ENCODE results near the gene RAB14.

RAB14 gene

DNA sequence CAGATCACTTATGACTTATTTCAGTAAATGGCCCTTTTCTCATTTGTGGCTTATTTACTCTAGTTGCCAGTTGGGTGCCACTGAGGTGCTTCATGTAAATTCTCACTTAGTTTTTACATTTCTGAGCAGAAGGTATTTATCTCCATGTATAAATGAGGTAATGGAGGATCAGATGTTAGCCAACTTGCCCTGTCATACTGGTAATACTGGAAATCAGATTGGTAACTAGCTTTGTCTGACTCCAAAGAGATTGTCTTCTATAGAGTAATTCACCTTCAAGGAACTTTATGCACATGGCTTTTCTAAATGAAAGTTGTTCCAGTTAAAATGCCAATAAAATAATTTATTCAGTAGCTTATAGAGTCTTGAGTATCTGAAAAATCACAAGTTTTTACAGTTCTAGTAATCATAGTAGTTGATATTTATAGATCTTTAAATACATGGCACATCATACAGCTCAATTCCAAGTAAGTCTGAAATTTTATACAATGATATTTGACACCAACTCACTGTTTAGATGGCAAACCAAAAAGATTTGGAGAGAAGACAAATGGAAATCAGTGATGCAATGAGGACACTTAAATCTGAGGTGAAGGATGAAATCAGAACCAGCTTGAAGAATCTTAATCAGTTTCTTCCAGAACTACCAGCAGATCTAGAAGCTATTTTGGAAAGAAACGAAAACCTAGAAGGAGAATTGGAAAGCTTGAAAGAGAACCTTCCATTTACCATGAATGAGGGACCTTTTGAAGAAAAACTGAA is 28.8 kb downstream of the RAB14 start:
- no peaks in the 10 kb centered on the region for H3K9me3 ChIP-seq (replicated peaks; ENCODE audit: low read length)
- no peaks in the 10 kb centered on the region for H3K4me1 ChIP-seq (ENCODE audit: control insufficient read depth, insufficient read depth, low read length)
- no peak overlapping the region for H3K4me2 ChIP-seq (ENCODE audit: low read length)
- H3K27me3 ChIP-seq (ENCODE audit: control insufficient read depth, insufficient read depth, low read length), result no peaks in the 10 kb centered on the region
- peaks cover 68% of the 10 kb centered on the region for H3K36me3 ChIP-seq (ENCODE audit: insufficient read depth, low read length)
- no peak overlapping the region for H3K9ac ChIP-seq (ENCODE audit: low read depth, low read length)
- H3K4me3 ChIP-seq (ENCODE audit: low read length), result no peak overlapping the region

DNA sequence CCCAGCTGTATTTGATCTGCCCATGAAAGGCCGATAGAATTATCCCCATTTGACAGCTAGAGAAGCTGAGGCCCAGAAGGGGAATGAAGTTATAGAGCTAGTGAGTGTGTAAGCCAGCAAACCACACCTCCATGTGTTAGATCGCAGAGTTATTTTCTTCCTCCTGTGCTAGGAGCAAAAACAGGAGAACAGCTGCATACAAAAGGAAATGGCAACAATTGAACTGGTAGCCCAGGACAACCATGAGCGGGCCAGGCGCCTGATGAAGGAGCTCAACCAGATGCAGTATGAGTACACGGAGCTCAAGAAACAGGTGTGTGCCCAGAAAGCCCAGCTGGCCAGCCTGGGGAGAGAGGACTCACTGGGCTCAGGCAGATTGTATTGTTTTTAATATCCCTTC is 30.4 kb downstream of the RAB14 start:
- no peak overlapping the region for H3K4me2 ChIP-seq (ENCODE audit: low read length)
- no peaks in the 10 kb centered on the region for H3K4me1 ChIP-seq (ENCODE audit: control insufficient read depth, insufficient read depth, low read length)
- H3K27me3 ChIP-seq (ENCODE audit: control insufficient read depth, insufficient read depth, low read length), result no peaks in the 10 kb centered on the region
- H3K36me3 ChIP-seq (ENCODE audit: insufficient read depth, low read length), result peaks cover 53% of the 10 kb centered on the region
- H3K4me3 ChIP-seq (ENCODE audit: low read length), result no peak overlapping the region
- no peaks in the 10 kb centered on the region for H3K9me3 ChIP-seq (replicated peaks; ENCODE audit: low read length)
- H3K9ac ChIP-seq (ENCODE audit: low read depth, low read length), result no peak overlapping the region

- no peak overlapping the region for H3K4me2 ChIP-seq (ENCODE audit: low read length)
- H3K36me3 ChIP-seq (ENCODE audit: insufficient read depth, low read length), result peaks cover 49% of the 10 kb centered on the region
- no peak overlapping the region for H3K9ac ChIP-seq (ENCODE audit: low read depth, low read length)
- H3K4me3 ChIP-seq (ENCODE audit: low read length), result no peak overlapping the region
- H3K4me1 ChIP-seq (ENCODE audit: control insufficient read depth, insufficient read depth, low read length), result no peaks in the 10 kb centered on the region
- no peaks in the 10 kb centered on the region for H3K27me3 ChIP-seq (ENCODE audit: control insufficient read depth, insufficient read depth, low read length)
- H3K9me3 ChIP-seq (replicated peaks; ENCODE audit: low read length), result no peaks in the 10 kb centered on the region
These were observed 32.5 kb downstream of the RAB14 start for GRCh38 chr9:121169094-121169601.

DNA sequence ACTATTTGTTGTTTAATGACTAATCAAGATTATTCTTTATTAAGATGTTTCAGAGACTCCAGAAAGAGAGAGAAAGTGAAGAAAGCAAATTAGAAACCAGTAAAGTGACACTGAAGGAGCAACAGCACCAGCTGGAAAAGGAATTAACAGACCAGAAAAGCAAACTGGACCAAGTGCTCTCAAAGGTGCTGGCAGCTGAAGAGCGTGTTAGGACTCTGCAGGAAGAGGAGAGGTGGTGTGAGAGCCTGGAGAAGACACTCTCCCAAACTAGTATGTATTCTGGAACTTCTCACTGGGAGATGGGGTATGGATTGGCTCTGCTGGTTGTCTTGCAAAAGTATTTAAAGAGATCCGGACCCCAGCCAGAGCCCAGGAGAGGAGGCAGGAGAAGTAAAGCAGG is 33.6 kb downstream of the RAB14 start:
- H3K9ac ChIP-seq (ENCODE audit: low read depth, low read length), result no peak overlapping the region
- H3K27me3 ChIP-seq (ENCODE audit: control insufficient read depth, insufficient read depth, low read length), result no peaks in the 10 kb centered on the region
- H3K4me3 ChIP-seq (ENCODE audit: low read length), result no peak overlapping the region
- H3K36me3 ChIP-seq (ENCODE audit: insufficient read depth, low read length), result peaks cover 45% of the 10 kb centered on the region
- H3K9me3 ChIP-seq (replicated peaks; ENCODE audit: low read length), result no peaks in the 10 kb centered on the region
- no peaks in the 10 kb centered on the region for H3K4me1 ChIP-seq (ENCODE audit: control insufficient read depth, insufficient read depth, low read length)
- H3K4me2 ChIP-seq (ENCODE audit: low read length), result no peak overlapping the region

DNA sequence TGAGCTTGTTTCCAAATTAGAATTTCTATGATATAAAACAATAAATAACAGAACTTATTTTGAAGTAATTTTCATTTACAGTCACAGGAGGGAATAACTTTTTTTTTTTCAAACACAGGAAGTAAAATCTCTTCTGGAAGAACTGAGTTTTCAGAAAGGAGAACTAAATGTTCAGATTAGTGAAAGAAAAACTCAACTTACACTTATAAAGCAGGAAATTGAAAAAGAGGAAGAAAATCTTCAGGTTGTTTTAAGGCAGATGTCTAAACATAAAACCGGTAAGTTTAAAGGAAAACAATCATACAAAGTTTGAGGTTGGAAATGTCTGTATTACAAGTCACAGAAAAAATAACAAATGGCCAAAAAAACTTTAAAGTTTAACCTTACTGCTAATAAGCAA is 41.6 kb downstream of the RAB14 start:
- Histone ChIP-seq H3K36me3 (ENCODE audit: insufficient read depth, low read length) (peaks cover 37% of the 10 kb centered on the region), H3K4me2 (ENCODE audit: low read length) (no peak overlapping the region)

DNA sequence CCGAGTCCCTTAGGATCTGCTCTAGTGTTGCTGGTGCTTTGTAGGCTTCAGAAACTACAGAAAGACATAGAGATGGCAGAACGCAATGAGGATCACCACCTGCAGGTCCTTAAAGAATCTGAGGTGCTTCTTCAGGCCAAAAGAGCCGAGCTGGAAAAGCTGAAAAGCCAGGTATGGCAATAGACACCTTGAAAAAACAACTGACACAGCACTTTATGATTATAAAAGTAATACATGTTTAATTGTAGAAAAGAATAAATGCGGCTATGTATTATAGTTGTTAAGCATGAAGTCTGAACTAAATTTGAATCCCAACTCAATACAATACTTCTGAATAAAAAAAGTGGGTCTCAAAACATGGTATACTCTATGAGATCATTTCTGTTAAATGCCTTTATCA is 43.7 kb downstream of the RAB14 start:
- H3K4me1 ChIP-seq (ENCODE audit: control insufficient read depth, insufficient read depth, low read length), result peaks cover 5% of the 10 kb centered on the region
- H3K36me3 ChIP-seq (ENCODE audit: insufficient read depth, low read length), result peaks cover 30% of the 10 kb centered on the region
- no peak overlapping the region for H3K4me2 ChIP-seq (ENCODE audit: low read length)
- H3K9ac ChIP-seq (ENCODE audit: low read depth, low read length), result no peak overlapping the region
- no peaks in the 10 kb centered on the region for H3K27me3 ChIP-seq (ENCODE audit: control insufficient read depth, insufficient read depth, low read length)
- no peak overlapping the region for H3K4me3 ChIP-seq (ENCODE audit: low read length)
- H3K9me3 ChIP-seq (replicated peaks; ENCODE audit: low read length), result no peaks in the 10 kb centered on the region

More for the DNA sequence above, 41.6 kb downstream of the RAB14 start:
- Histone ChIP-seq H3K4me1 (ENCODE audit: control insufficient read depth, insufficient read depth, low read length) (peaks cover 5% of the 10 kb centered on the region), H3K9me3 (replicated peaks; ENCODE audit: low read length) (no peaks in the 10 kb centered on the region), H3K4me3 (ENCODE audit: low read length) (no peak overlapping the region), H3K9ac (ENCODE audit: low read depth, low read length) (no peak overlapping the region), H3K27me3 (ENCODE audit: control insufficient read depth, insufficient read depth, low read length) (no peaks in the 10 kb centered on the region)

- H3K27me3 ChIP-seq (ENCODE audit: control insufficient read depth, insufficient read depth, low read length), result no peaks in the 10 kb centered on the region
- H3K9me3 ChIP-seq (replicated peaks; ENCODE audit: low read length), result no peaks in the 10 kb centered on the region
- peaks cover 22% of the 10 kb centered on the region for H3K36me3 ChIP-seq (ENCODE audit: insufficient read depth, low read length)
- H3K4me3 ChIP-seq (ENCODE audit: low read length), result no peak overlapping the region
- H3K9ac ChIP-seq (ENCODE audit: low read depth, low read length), result no peak overlapping the region
- H3K4me2 ChIP-seq (ENCODE audit: low read length), result no peak overlapping the region
- peaks cover 5% of the 10 kb centered on the region for H3K4me1 ChIP-seq (ENCODE audit: control insufficient read depth, insufficient read depth, low read length)
These were observed 45.4 kb downstream of the RAB14 start for GRCh38 chr9:121156263-121156731.

DNA sequence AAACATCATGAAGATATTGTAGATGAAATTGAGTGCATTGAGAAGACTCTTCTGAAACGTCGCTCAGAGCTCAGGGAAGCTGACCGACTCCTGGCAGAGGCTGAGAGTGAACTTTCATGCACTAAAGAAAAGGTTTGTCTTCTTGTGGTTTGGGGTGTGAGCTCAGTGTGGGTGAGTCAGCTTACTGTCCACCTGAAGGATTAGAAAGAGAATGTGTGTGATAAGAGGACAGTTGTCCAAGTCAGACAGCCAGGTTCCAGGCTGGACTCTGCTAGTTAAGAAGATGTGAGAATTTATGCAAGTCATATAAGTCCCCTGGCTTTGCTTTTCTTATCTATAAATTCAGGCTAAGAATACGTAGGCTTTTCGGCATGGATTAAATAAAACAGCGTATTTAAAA is 46.9 kb downstream of the RAB14 start:
- Histone ChIP-seq H3K9ac (ENCODE audit: low read depth, low read length) (no peak overlapping the region), H3K4me3 (ENCODE audit: low read length) (no peak overlapping the region), H3K4me2 (ENCODE audit: low read length) (no peak overlapping the region), H3K4me1 (ENCODE audit: control insufficient read depth, insufficient read depth, low read length) (peaks cover 5% of the 10 kb centered on the region), H3K36me3 (ENCODE audit: insufficient read depth, low read length) (peaks cover 22% of the 10 kb centered on the region), H3K27me3 (ENCODE audit: control insufficient read depth, insufficient read depth, low read length) (no peaks in the 10 kb centered on the region), H3K9me3 (replicated peaks; ENCODE audit: low read length) (no peaks in the 10 kb centered on the region)

DNA sequence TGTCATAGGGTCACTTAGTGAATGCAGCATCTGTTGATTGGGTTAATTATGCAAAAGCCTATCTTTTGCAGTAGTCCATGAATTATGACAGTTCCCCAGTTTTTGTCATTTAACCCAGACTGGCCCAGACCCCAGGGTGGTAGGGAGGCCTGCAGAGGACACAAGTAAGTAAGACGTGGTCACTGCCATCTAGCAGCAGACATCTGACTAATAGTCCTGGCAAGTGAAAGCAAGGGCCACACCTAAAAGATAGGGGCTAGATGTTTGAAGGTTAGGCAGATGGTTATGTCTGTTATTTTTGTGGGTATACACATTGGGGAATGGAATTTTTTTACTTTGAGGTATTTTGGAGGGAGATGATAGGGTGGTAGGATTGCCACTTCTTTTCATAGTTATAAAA is 48.0 kb downstream of the RAB14 start:
- H3K9ac ChIP-seq (ENCODE audit: low read depth, low read length), result no peak overlapping the region
- H3K4me2 ChIP-seq (ENCODE audit: low read length), result no peak overlapping the region
- H3K27me3 ChIP-seq (ENCODE audit: control insufficient read depth, insufficient read depth, low read length), result no peaks in the 10 kb centered on the region
- H3K9me3 ChIP-seq (replicated peaks; ENCODE audit: low read length), result no peaks in the 10 kb centered on the region
- H3K36me3 ChIP-seq (ENCODE audit: insufficient read depth, low read length), result peaks cover 23% of the 10 kb centered on the region
- peaks cover 5% of the 10 kb centered on the region for H3K4me1 ChIP-seq (ENCODE audit: control insufficient read depth, insufficient read depth, low read length)
- H3K4me3 ChIP-seq (ENCODE audit: low read length), result no peak overlapping the region

DNA sequence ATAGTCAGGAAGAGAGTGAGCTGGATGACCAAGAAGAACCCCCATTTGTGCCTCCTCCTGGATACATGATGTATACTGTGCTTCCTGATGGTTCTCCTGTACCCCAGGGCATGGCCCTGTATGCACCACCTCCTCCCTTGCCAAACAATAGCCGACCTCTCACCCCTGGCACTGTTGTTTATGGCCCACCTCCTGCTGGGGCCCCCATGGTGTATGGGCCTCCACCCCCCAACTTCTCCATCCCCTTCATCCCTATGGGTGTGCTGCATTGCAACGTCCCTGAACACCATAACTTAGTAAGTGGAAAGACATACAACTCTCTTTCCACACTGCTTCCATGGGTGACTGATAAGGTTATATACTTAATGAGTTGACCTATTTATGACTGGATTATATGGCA is 51.5 kb downstream of the RAB14 start:
- peaks cover 20% of the 10 kb centered on the region for H3K36me3 ChIP-seq (ENCODE audit: insufficient read depth, low read length)

GRCh38 chr9:121144482-121144881 is 57.2 kb downstream of the RAB14 start:
- Histone ChIP-seq H3K27me3 (ENCODE audit: control insufficient read depth, insufficient read depth, low read length) (no peaks in the 10 kb centered on the region), H3K9me3 (replicated peaks; ENCODE audit: low read length) (no peaks in the 10 kb centered on the region), H3K36me3 (ENCODE audit: insufficient read depth, low read length) (peaks cover 47% of the 10 kb centered on the region), H3K4me1 (ENCODE audit: control insufficient read depth, insufficient read depth, low read length) (no peaks in the 10 kb centered on the region), H3K4me3 (ENCODE audit: low read length) (no peak overlapping the region), H3K9ac (ENCODE audit: low read depth, low read length) (no peak overlapping the region), H3K4me2 (ENCODE audit: low read length) (no peak overlapping the region)

More for the DNA sequence above, 51.5 kb downstream of the RAB14 start:
- Histone ChIP-seq H3K9me3 (replicated peaks; ENCODE audit: low read length) (no peaks in the 10 kb centered on the region), H3K4me2 (ENCODE audit: low read length) (no peak overlapping the region), H3K9ac (ENCODE audit: low read depth, low read length) (no peak overlapping the region), H3K27me3 (ENCODE audit: control insufficient read depth, insufficient read depth, low read length) (no peaks in the 10 kb centered on the region), H3K4me3 (ENCODE audit: low read length) (no peak overlapping the region), H3K4me1 (ENCODE audit: control insufficient read depth, insufficient read depth, low read length) (no peaks in the 10 kb centered on the region)

DNA sequence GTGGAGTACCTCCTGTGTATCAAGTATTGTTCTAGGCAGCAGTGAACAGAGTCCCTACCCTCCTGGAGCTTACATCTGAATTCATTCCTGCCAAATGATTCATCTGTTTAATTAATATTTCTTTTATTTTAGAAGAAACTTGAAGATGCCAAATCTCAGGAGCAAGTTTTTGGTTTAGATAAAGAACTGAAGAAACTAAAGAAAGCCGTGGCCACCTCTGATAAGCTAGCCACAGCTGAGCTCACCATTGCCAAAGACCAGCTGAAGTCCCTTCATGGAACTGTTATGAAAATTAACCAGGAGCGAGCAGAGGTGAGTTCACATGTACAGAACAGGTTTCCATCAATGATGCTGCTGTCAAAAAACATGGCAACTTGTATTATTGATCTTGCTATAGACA is 57.9 kb downstream of the RAB14 start:
- H3K4me1 ChIP-seq (ENCODE audit: control insufficient read depth, insufficient read depth, low read length), result no peaks in the 10 kb centered on the region
- H3K36me3 ChIP-seq (ENCODE audit: insufficient read depth, low read length), result peaks cover 45% of the 10 kb centered on the region
- H3K4me2 ChIP-seq (ENCODE audit: low read length), result no peak overlapping the region
- H3K27me3 ChIP-seq (ENCODE audit: control insufficient read depth, insufficient read depth, low read length), result no peaks in the 10 kb centered on the region
- no peak overlapping the region for H3K4me3 ChIP-seq (ENCODE audit: low read length)
- H3K9ac ChIP-seq (ENCODE audit: low read depth, low read length), result no peak overlapping the region
- no peaks in the 10 kb centered on the region for H3K9me3 ChIP-seq (replicated peaks; ENCODE audit: low read length)
